ENCODE measurements around the gene FNBP1.

DNA sequence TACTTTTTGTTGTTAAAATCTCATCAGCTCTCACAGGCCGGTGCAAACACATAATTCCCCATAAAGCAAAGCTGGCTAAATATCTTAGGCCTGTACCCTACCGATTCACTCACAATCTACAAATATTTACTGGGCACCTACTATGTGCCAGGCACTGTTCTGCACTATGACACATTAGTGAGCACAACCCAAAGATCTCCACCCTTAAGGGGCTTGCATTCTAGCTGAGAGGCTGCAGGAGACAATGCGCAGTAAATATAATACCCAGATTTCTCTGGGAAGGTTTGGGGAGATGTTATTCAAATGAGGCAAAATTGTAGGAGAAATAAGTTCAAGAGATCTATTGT lies 53.7 kb downstream of the FNBP1 start:
- no peak for TF ChIP-seq EZH2phosphoT487 (conservative IDR thresholded peaks at IDR 0.05; ENCODE audit: low read length)
- TF ChIP-seq, protein P1, sequence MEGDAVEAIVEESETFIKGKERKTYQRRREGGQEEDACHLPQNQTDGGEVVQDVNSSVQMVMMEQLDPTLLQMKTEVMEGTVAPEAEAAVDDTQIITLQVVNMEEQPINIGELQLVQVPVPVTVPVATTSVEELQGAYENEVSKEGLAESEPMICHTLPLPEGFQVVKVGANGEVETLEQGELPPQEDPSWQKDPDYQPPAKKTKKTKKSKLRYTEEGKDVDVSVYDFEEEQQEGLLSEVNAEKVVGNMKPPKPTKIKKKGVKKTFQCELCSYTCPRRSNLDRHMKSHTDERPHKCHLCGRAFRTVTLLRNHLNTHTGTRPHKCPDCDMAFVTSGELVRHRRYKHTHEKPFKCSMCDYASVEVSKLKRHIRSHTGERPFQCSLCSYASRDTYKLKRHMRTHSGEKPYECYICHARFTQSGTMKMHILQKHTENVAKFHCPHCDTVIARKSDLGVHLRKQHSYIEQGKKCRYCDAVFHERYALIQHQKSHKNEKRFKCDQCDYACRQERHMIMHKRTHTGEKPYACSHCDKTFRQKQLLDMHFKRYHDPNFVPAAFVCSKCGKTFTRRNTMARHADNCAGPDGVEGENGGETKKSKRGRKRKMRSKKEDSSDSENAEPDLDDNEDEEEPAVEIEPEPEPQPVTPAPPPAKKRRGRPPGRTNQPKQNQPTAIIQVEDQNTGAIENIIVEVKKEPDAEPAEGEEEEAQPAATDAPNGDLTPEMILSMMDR (IDR thresholded peaks at IDR 0.05; ENCODE audit: insufficient read depth, low read length, poor library complexity, severe bottlenecking): no peak
